Glutamatergic neuron (in vitro differentiated cells): ENCODE results near the gene PPP1R14C. TPM values are rescaled to one million over a fixed set of nuclear protein-coding genes. Genes with fewer than 3 reads are reported as not detected.

Source experiments
- DNase-seq: peaks from one replicate; pipeline ENCODE4 v3.0.0; 2022
- H3K27ac Mint-ChIP-seq: one replicate; pipeline ENCODE4 v1.8.0; 2020; ENCODE audit warnings: mild to moderate bottlenecking, mixed read lengths, inconsistent platforms; ENCODE audit not compliant: unreplicated experiment
- H3K27me3 Mint-ChIP-seq: one replicate; pipeline ENCODE4 v1.8.0; 2020; ENCODE audit warnings: mild to moderate bottlenecking, moderate library complexity, mixed read lengths, inconsistent platforms; ENCODE audit not compliant: unreplicated experiment
- H3K36me3 Mint-ChIP-seq: one replicate; pipeline ENCODE4 v1.8.0; 2020; ENCODE audit warnings: mild to moderate bottlenecking, mixed read lengths, inconsistent platforms; ENCODE audit not compliant: unreplicated experiment
- H3K4me1 Mint-ChIP-seq: one replicate; pipeline ENCODE4 v1.8.0; 2020; ENCODE audit warnings: mild to moderate bottlenecking, low read depth, mixed read lengths, inconsistent platforms; ENCODE audit not compliant: unreplicated experiment
- H3K4me3 Mint-ChIP-seq: one replicate; pipeline ENCODE4 v1.8.0; 2020; ENCODE audit warnings: mild to moderate bottlenecking, mixed read lengths, inconsistent platforms; ENCODE audit not compliant: unreplicated experiment
- H3K9me3 Mint-ChIP-seq: one replicate; pipeline ENCODE4 v1.8.0; 2020; ENCODE audit warnings: mild to moderate bottlenecking, moderate library complexity, mixed read lengths, inconsistent platforms; ENCODE audit not compliant: unreplicated experiment
- total RNA-seq: library from RNA; stranded (reverse); fragmentation: NEBNext Ultra II Directional; extraction: Animal tissue kit (Norgen Biotek cat#: 25700); gene quantifications from one replicate; pipeline ENCODE4 v1.2.1, GENCODE V29; 2021; ENCODE audit not compliant: unreplicated experiment
- TF ChIP-seq, protein P1 (sequence below): fragments of 200-600 bp; sonication (generic); IDR thresholded peaks from one replicate; pipeline ENCODE4 v1.5.0; 2021; ENCODE audit not compliant: partially characterized antibody, unreplicated experiment

PPP1R14C gene
- total RNA-seq, 1 donor from 2014 or later: 4.1 TPM

DNA sequence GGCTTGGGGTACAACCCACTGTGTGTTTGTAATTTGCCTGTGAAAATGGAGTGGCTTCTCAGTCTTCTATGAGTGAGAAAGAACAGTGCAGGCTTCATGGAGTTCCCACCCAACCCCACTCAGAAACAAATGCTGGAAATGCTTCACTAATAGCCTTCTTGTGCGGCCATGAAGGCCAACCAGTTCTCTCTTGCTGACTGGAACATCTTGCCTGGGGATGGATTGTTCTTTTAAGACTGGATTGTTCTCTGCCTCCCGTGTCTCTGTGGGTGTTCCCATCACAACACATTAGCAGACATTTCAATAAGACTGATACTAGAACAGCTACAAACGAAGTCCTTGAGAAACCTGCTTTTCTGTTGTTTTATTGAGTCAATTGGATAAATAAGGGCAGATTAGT lies 110.6 kb downstream of the PPP1R14C start:
- no peak overlapping the region for H3K27ac Mint-ChIP-seq
- no peak for DNase-seq
- TF ChIP-seq, protein P1, sequence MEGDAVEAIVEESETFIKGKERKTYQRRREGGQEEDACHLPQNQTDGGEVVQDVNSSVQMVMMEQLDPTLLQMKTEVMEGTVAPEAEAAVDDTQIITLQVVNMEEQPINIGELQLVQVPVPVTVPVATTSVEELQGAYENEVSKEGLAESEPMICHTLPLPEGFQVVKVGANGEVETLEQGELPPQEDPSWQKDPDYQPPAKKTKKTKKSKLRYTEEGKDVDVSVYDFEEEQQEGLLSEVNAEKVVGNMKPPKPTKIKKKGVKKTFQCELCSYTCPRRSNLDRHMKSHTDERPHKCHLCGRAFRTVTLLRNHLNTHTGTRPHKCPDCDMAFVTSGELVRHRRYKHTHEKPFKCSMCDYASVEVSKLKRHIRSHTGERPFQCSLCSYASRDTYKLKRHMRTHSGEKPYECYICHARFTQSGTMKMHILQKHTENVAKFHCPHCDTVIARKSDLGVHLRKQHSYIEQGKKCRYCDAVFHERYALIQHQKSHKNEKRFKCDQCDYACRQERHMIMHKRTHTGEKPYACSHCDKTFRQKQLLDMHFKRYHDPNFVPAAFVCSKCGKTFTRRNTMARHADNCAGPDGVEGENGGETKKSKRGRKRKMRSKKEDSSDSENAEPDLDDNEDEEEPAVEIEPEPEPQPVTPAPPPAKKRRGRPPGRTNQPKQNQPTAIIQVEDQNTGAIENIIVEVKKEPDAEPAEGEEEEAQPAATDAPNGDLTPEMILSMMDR: no peak
- no peak overlapping the region for H3K4me3 Mint-ChIP-seq
- H3K27me3 Mint-ChIP-seq: no peaks in the 10 kb centered on the region
- peaks cover under 1% of the 10 kb centered on the region for H3K36me3 Mint-ChIP-seq
- peaks cover 2% of the 10 kb centered on the region for H3K9me3 Mint-ChIP-seq
- peaks cover 5% of the 10 kb centered on the region for H3K4me1 Mint-ChIP-seq

DNA sequence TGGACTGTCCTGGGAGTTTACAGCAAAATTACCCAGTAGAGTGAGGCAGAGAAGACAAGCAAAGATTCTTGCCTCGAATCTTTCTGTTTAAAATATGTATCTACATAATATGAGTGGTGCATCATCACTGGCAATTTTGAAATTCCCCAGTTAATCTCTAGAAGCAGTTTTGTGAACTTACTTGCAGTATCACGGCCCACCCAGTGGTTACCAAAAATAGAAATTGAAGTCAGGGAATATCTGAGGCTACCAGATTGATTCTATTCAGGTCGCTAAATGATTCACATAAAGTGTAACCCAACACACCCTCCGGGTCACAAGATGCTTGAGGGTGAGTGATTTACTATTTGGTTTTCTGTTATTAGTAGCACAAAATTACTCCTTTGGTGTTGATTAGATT lies 111.9 kb downstream of the PPP1R14C start:
- Mint-ChIP-seq H3K9me3 (peaks cover 2% of the 10 kb centered on the region), H3K27ac (no peak overlapping the region), H3K4me3 (no peak overlapping the region), H3K27me3 (no peaks in the 10 kb centered on the region), H3K4me1 (peaks cover 5% of the 10 kb centered on the region), H3K36me3 (peaks cover 3% of the 10 kb centered on the region)
- TF ChIP-seq, protein P1: no peak
- no peak for DNase-seq

DNA sequence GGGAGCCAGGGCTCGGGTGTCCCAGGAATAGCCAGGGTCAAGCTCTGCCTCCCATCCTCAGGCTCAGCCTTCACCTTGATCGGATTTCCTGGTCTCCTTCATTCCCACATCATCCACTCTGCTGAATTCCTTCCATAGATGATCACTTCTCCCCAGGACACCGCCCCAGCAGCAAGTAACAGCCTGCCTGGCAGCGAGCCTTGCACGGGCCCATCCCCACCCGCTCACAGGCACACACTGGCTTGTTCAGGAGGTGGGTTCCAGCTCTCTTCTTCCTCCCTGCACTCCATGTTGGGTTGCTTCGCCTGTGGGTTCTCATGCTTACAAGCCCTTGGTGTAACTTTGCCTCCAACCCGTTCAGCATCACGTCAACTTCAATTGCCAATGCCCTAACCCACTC lies 113.0 kb downstream of the PPP1R14C start:
- Mint-ChIP-seq H3K4me1 (peaks cover 4% of the 10 kb centered on the region), H3K27me3 (no peaks in the 10 kb centered on the region), H3K36me3 (peaks cover 3% of the 10 kb centered on the region), H3K9me3 (peaks cover 2% of the 10 kb centered on the region), H3K27ac (no peak overlapping the region), H3K4me3 (no peak overlapping the region)
- TF ChIP-seq, protein P1: no peak
- no peak for DNase-seq

DNA sequence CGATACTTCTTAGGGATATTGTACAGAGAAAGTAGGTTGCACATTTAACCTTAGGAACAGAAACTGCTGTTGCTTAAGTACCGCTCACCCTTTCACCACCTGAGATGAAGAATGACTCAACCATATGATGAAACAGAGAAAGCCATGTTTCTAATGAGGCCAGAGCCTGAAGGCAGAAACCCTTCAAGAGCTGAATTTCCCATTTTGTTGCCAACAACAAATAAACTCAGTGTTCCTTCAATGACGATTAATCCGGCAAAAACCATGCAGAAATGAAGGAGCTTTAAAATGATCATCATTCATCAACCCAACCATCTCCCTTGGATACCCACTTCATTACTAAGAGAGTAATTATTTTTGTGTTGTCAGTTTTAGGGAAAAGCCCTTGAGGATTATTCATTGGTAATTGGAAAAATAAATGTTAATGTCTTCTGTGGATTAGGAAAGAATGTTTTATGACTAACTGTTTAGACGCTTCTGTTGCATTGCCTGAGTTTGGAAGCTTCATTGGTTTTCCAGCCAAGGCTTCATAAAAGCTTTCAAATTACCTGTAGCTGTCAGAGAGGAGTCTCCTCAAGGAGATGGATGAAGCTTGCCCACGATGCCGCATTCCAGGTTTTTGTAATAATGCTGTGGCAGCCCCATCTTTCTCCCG lies 113.9 kb downstream of the PPP1R14C start:
- no peak overlapping the region for H3K4me3 Mint-ChIP-seq

DNA sequence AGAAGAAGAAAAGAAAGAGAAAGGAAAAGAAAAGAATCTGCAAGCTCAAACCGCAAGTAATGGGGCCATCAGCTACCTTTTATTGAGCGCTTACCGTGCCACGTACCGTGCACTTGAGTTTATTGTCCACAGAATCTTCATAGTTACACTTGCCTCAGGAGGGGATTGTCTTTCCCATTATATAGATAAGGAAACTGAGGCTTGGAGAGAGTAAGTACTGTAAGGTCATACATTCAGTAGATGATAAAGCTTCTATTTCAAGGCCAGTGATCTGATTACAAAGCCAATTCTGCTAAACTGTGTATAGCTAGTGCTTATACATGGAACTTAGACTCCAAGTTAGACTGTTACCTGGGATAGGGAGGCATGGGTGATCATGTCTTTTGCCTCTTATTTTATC lies 115.5 kb downstream of the PPP1R14C start:
- Mint-ChIP-seq H3K4me1 (peaks cover 5% of the 10 kb centered on the region), H3K36me3 (peaks cover 3% of the 10 kb centered on the region), H3K4me3 (no peak overlapping the region), H3K27me3 (no peaks in the 10 kb centered on the region), H3K9me3 (peaks cover 2% of the 10 kb centered on the region), H3K27ac (no peak overlapping the region)
- no peak for DNase-seq
- TF ChIP-seq, protein P1: no peak

More for the DNA sequence above, 113.9 kb downstream of the PPP1R14C start:
- TF ChIP-seq, protein P1: no peak
- Mint-ChIP-seq H3K27me3 (no peaks in the 10 kb centered on the region), H3K27ac (no peak overlapping the region), H3K36me3 (peaks cover 3% of the 10 kb centered on the region), H3K9me3 (peaks cover 2% of the 10 kb centered on the region), H3K4me1 (peaks cover 2% of the 10 kb centered on the region)
- no peak for DNase-seq
